IMR-90 (cell line): Measurements from ENCODE around the gene PRSS53. TPM values are rescaled to one million over a fixed set of nuclear protein-coding genes. Genes with fewer than 3 reads are reported as not detected.

ENCODE experiments used
- ATAC-seq: fragments of 200-7000 bp; cut with Tn5 transposase; 2 replicates; pipeline ENCODE4 v1.9.1; 2020; ENCODE audit warnings: low read depth, mild to moderate bottlenecking, moderate library complexity
- BruUV-seq: library from RNA; stranded (reverse); fragments of 400-500 nt; replicated peaks from 2 replicates; lab custom pipeline; 2021; lab: Mats Ljungman, UMichigan
- CTCF ChIA-PET: fragments of 300-600 bp; formaldehyde crosslinking; extraction: SDS; loops from one replicate; lab custom pipeline; 2021; ENCODE audit warnings: antibody characterized with exemption; lab: Yijun Ruan, JAX
- POLR2A ChIA-PET: fragments of 300-600 bp; sonication (Branson Sonifier 250); formaldehyde crosslinking; loops from one replicate; lab custom pipeline; 2022; ENCODE audit warnings: antibody characterized with exemption; ENCODE audit not compliant: unreplicated experiment; lab: Charles Lee
- DNase-seq: peaks from one replicate; pipeline ENCODE4 v3.0.0; 2013
- H2AFZ ChIP-seq: replicated peaks from 2 replicates; pipeline ENCODE3; 2013; ENCODE audit warnings: low read length, mild to moderate bottlenecking; ENCODE audit not compliant: poor library complexity
- H2AK5ac ChIP-seq: 2 replicates; pipeline ENCODE4 v1.6.1; 2013; ENCODE audit warnings: low read depth, low read length, inconsistent platforms
- H2AK9ac ChIP-seq: replicated peaks from 2 replicates; pipeline ENCODE3; 2013; ENCODE audit warnings: mild to moderate bottlenecking, low read depth, low read length, moderate library complexity; ENCODE audit not compliant: poor library complexity
- H2BK120ac ChIP-seq: 2 replicates; pipeline ENCODE4 v1.6.1; 2013; ENCODE audit warnings: low read depth, low read length, inconsistent platforms
- H2BK15ac ChIP-seq: 3 replicates; pipeline ENCODE4 v1.6.1; 2013; ENCODE audit warnings: low read depth, low read length, inconsistent platforms
- H2BK20ac ChIP-seq: 2 replicates; pipeline ENCODE4 v1.6.1; 2013; ENCODE audit warnings: low read depth, mild to moderate bottlenecking, inconsistent platforms, low read length, moderate library complexity
- H2BK5ac ChIP-seq: 2 replicates; pipeline ENCODE4 v1.6.1; 2013; ENCODE audit warnings: mild to moderate bottlenecking, low read depth, low read length, inconsistent platforms; ENCODE audit not compliant: poor library complexity, severe bottlenecking
- H3K14ac ChIP-seq: replicated peaks from 2 replicates; pipeline ENCODE4 v1.6.1; 2013; ENCODE audit warnings: low read depth, low read length, inconsistent platforms
- H3K18ac ChIP-seq: 2 replicates; pipeline ENCODE4 v1.6.1; 2013; ENCODE audit warnings: low read depth, low read length, control low read depth
- H3K23ac ChIP-seq: 2 replicates; pipeline ENCODE4 v1.6.1; 2013; ENCODE audit warnings: low read depth, low read length, inconsistent platforms
- H3K27ac ChIP-seq: 2 replicates; pipeline ENCODE4 v1.5.1; 2013; ENCODE audit warnings: mild to moderate bottlenecking, control low read depth, low read length; ENCODE audit not compliant: insufficient read depth
- H3K27me3 ChIP-seq: 2 replicates; pipeline ENCODE4 v1.6.1; 2013; ENCODE audit warnings: low read length; ENCODE audit not compliant: control insufficient read depth, insufficient read depth
- H3K36me3 ChIP-seq: 2 replicates; pipeline ENCODE4 v1.6.1; 2013; ENCODE audit warnings: low read length, mixed read lengths; ENCODE audit not compliant: control insufficient read depth, insufficient read depth
- H3K4ac ChIP-seq: 2 replicates; pipeline ENCODE4 v1.6.1; 2013; ENCODE audit warnings: low read depth, low read length, inconsistent platforms
- H3K4me1 ChIP-seq: 2 replicates; pipeline ENCODE4 v1.6.1; 2013; ENCODE audit warnings: low read length, mixed read lengths; ENCODE audit not compliant: control insufficient read depth, insufficient read depth
- H3K4me2 ChIP-seq: 2 replicates; pipeline ENCODE4 v1.6.1; 2013; ENCODE audit warnings: low read depth, mild to moderate bottlenecking, control low read depth, low read length, moderate library complexity
- H3K4me3 ChIP-seq: 2 replicates; pipeline ENCODE4 v1.5.1; 2013; ENCODE audit warnings: low read depth, mild to moderate bottlenecking, control low read depth, low read length, moderate library complexity; ENCODE audit not compliant: insufficient read depth
- H3K56ac ChIP-seq: 2 replicates; pipeline ENCODE4 v1.6.1; 2013; ENCODE audit warnings: low read length, inconsistent platforms; ENCODE audit not compliant: insufficient read depth; ENCODE audit errors: extremely low read depth
- H3K79me1 ChIP-seq, 2 experiments: 2 replicates each; pipeline ENCODE4 v1.6.1; 2013; ENCODE audit warnings: low read length in 2 of 2, inconsistent platforms in 1 of 2, low read depth in 1 of 2
- H3K9ac ChIP-seq: 2 replicates; pipeline ENCODE4 v1.6.1; 2013; ENCODE audit warnings: low read depth, low read length, control low read depth
- H3K9me1 ChIP-seq: 2 replicates; pipeline ENCODE4 v1.6.1; 2013; ENCODE audit warnings: low read length, inconsistent platforms; ENCODE audit not compliant: insufficient read depth
- H3K9me3 ChIP-seq: 2 replicates; pipeline ENCODE4 v1.6.1; 2013; ENCODE audit warnings: low read length; ENCODE audit not compliant: control insufficient read depth, insufficient read depth
- H4K20me1 ChIP-seq: 2 replicates; pipeline ENCODE4 v1.6.1; 2013; ENCODE audit warnings: low read length, inconsistent platforms; ENCODE audit not compliant: insufficient read depth
- H4K5ac ChIP-seq: 2 replicates; pipeline ENCODE4 v1.6.1; 2013; ENCODE audit warnings: mild to moderate bottlenecking, low read depth, low read length, control low read depth
- H4K8ac ChIP-seq, 2 experiments: 2 replicates each; pipeline ENCODE4 v1.6.1; 2013; ENCODE audit warnings: low read depth in 2 of 2, low read length in 2 of 2, control low read depth in 1 of 2, inconsistent platforms in 1 of 2
- H4K91ac ChIP-seq: 2 replicates; pipeline ENCODE4 v1.6.1; 2013; ENCODE audit warnings: low read depth, low read length, inconsistent platforms; ENCODE audit not compliant: insufficient read depth
- BHLHE40 ChIP-seq: fragments of 150-350 bp; IDR thresholded peaks from 2 replicates; pipeline ENCODE4 v1.6.1; 2016; ENCODE audit warnings: mild to moderate bottlenecking, low read depth, low read length
- CEBPB ChIP-seq: IDR thresholded peaks from 2 replicates; pipeline ENCODE4 v1.6.1; 2012; ENCODE audit warnings: low read depth, low read length, improper control_type of control experiment
- CHD1 ChIP-seq: IDR thresholded peaks from 2 replicates; pipeline ENCODE4 v1.6.1; 2012; ENCODE audit warnings: low read depth, low read length, improper control_type of control experiment
- CTCF ChIP-seq: conservative IDR thresholded peaks from 2 replicates; pipeline ENCODE4 v1.5.1; 2012; ENCODE audit warnings: mild to moderate bottlenecking, low read depth, low read length, improper control_type of control experiment
- ELK1 ChIP-seq: fragments of 150-350 bp; IDR thresholded peaks from 2 replicates; pipeline ENCODE4 v1.6.1; 2016; ENCODE audit warnings: low read depth, mild to moderate bottlenecking, low read length, moderate library complexity, borderline replicate concordance
- FOS ChIP-seq: fragments of 150-350 bp; IDR thresholded peaks from 2 replicates; pipeline ENCODE4 v1.6.1; 2016; ENCODE audit warnings: low read depth, low read length
- MAFK ChIP-seq: IDR thresholded peaks from 2 replicates; pipeline ENCODE4 v1.6.1; 2012; ENCODE audit warnings: low read depth, low read length, improper control_type of control experiment
- MAZ ChIP-seq: IDR thresholded peaks from 2 replicates; pipeline ENCODE4 v1.6.1; 2012; ENCODE audit warnings: low read depth, mild to moderate bottlenecking, low read length, improper control_type of control experiment, moderate library complexity, borderline replicate concordance
- MXI1 ChIP-seq: IDR thresholded peaks from 2 replicates; pipeline ENCODE4 v1.6.1; 2012; ENCODE audit warnings: low read depth, mild to moderate bottlenecking, low read length, moderate library complexity, borderline replicate concordance
- NFE2L2 ChIP-seq: fragments of 150-350 bp; IDR thresholded peaks from 2 replicates; pipeline ENCODE4 v1.6.1; 2016; ENCODE audit warnings: low read depth, mild to moderate bottlenecking, low read length
- RCOR1 ChIP-seq: IDR thresholded peaks from 2 replicates; pipeline ENCODE4 v1.6.1; 2012; ENCODE audit warnings: mild to moderate bottlenecking, low read length, improper control_type of control experiment; ENCODE audit not compliant: insufficient replicate concordance
- RFX5 ChIP-seq: IDR thresholded peaks from 2 replicates; pipeline ENCODE4 v1.8.0; 2012; ENCODE audit warnings: low read depth, mild to moderate bottlenecking, low read length, moderate library complexity
- WGBS, 2 experiments: methylation state at CpG; one replicate each; pipeline versions ENCODE4 v1.1.5 to v1.1.7; 2013; ENCODE audit warnings: missing lambda C conversion rate in 2 of 2; ENCODE audit not compliant: insufficient read length in 1 of 2; ENCODE audit errors: extremely low coverage in 2 of 2; 5-methylcytosine and 5-hydroxymethylcytosine counted together
- dilution Hi-C: fragments of 300-500 bp; cut with HindIII; formaldehyde crosslinking; loops from one replicate; pipeline ENCODE4 v1.14.3; 2018; ENCODE audit warnings: low sequenced_read_pairs; ENCODE audit not compliant: unreplicated experiment
- in situ Hi-C: fragments of 300-500 bp; cut with MboI; formaldehyde crosslinking; loops from 3 replicates; pipeline ENCODE4 v1.14.3; 2019; ENCODE audit warnings: low sequenced_read_pairs, inconsistent platforms, mixed read lengths
- intact Hi-C: fragments of 100-400 bp; cut with micrococcal nuclease; formaldehyde crosslinking; loops from 2 replicates; pipeline ENCODE4 v1.10.0; 2022
- polyA plus RNA-seq, 3 experiments: library from polyadenylated mRNA; depleted of rRNA; stranded (reverse); fragments of >200 nt; gene quantifications; 2 replicates each; pipeline ENCODE4 v1.2.3, GENCODE V29; 2012; ENCODE audit warnings: low replicate concordance in 1 of 3
- total RNA-seq: library from RNA; depleted of rRNA; stranded (reverse); fragments of >200 nt; gene quantifications from 2 replicates; pipeline ENCODE4 v1.2.3, GENCODE V29; 2012
- TF ChIP-seq, protein P1 (sequence below): fragments of 150-350 bp; IDR thresholded peaks from 2 replicates; pipeline ENCODE4 v1.6.1; 2017; ENCODE audit warnings: mild to moderate bottlenecking, antibody characterized with exemption, low read length, low read depth

Gene PRSS53
- total and polyA plus RNA-seq, 2 of the 4 experiments (the other 2 are of a cell fraction) = 0.72 to 5.9 TPM

- Histone ChIP-seq H4K91ac (no peak overlapping the region), H3K4me2 (no peak overlapping the region), H3K36me3 (peaks cover 81% of the 10 kb centered on the region), H3K23ac (no peak overlapping the region), H3K14ac (no peak overlapping the region), H3K9me3 (no peaks in the 10 kb centered on the region), H3K4me1 (no peaks in the 10 kb centered on the region), H4K20me1 (peaks cover 21% of the 10 kb centered on the region), H3K9ac (no peak overlapping the region), H3K4me3 (no peak overlapping the region), H2AK5ac (no peak overlapping the region), H3K9me1 (peaks cover 3% of the 10 kb centered on the region; the same call in 1 of the 2 replicates), H3K18ac (no peak overlapping the region), H4K5ac (no peak overlapping the region), H2BK20ac (no peak overlapping the region), H2BK15ac (no peak overlapping the region), H2AFZ (no peak overlapping the region), H4K8ac (no peak overlapping the region), H2BK120ac (no peak overlapping the region), H3K4ac (no peak overlapping the region), H2BK5ac (no peak overlapping the region), H3K27me3 (no peaks in the 10 kb centered on the region), H3K79me1 (peaks cover 14 to 54% of the 10 kb centered on the region in 2 experiments), H3K27ac (no peak overlapping the region), H3K56ac (no peak overlapping the region), H2AK9ac (no peak overlapping the region)
- WGBS, 2 experiments = 89% methylated on average over 15 of the region's 26 CpGs; no CpG with 5 or more reads in 1 of the 2 experiments
- ATAC-seq (no peak), DNase-seq (no peak)
- no TSS peak for BruUV-seq
- intact Hi-C loops = no loop called here
- POLR2A ChIA-PET = interaction anchor here (0.6 kb wide), 1 partner anchor 275 kb away, joined by 9 read pairs; no protein-coding TSS in a partner anchor
- CTCF ChIA-PET = no interaction called here
- in situ Hi-C loops = loop anchor here (10.0 kb wide), 1 partner anchor 97 kb away; the partner anchor contains the start of gene HSD3B7
- dilution Hi-C loops = no loop called here
- TF ChIP-seq MAZ = no peak
- TF ChIP-seq CTCF = no peak
- TF ChIP-seq CHD1 = no peak
- no peak for TF ChIP-seq NFE2L2
- TF ChIP-seq, protein P1, sequence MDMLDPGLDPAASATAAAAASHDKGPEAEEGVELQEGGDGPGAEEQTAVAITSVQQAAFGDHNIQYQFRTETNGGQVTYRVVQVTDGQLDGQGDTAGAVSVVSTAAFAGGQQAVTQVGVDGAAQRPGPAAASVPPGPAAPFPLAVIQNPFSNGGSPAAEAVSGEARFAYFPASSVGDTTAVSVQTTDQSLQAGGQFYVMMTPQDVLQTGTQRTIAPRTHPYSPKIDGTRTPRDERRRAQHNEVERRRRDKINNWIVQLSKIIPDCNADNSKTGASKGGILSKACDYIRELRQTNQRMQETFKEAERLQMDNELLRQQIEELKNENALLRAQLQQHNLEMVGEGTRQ = no peak
- no peak for TF ChIP-seq MXI1
- TF ChIP-seq ELK1 = no peak
- no peak for TF ChIP-seq BHLHE40
- no peak for TF ChIP-seq MAFK
- no peak for TF ChIP-seq RCOR1
- no peak for TF ChIP-seq FOS
- no peak for TF ChIP-seq CEBPB
- no peak for TF ChIP-seq RFX5
Measured at GRCh38 chr16:31081428-31082351, 7.1 kb downstream of the PRSS53 start.
